Fibroblast of mammary gland (primary cell): ENCODE results near the gene GHSR.

ENCODE experiments used
- DNase-seq: peaks from one replicate; pipeline ENCODE4 v3.0.0-alpha.2; 2010; ENCODE audit warnings: low read depth
- H3K4me3 ChIP-seq: 2 replicates; pipeline ENCODE4 v1.5.1; 2011; ENCODE audit warnings: low read depth, mild to moderate bottlenecking, low read length, moderate library complexity; ENCODE audit not compliant: control insufficient read depth
- TF ChIP-seq, protein P1 (sequence below): conservative IDR thresholded peaks from 2 replicates; pipeline ENCODE4 v1.5.1; 2011; ENCODE audit warnings: low read depth, low read length, inconsistent platforms; ENCODE audit not compliant: control insufficient read depth, insufficient read depth

Gene GHSR

GRCh38 chr3:172407872-172408271 lies 40.4 kb downstream of the GHSR start:
- no peak overlapping the region for H3K4me3 ChIP-seq
- DNase-seq = no peak

DNA sequence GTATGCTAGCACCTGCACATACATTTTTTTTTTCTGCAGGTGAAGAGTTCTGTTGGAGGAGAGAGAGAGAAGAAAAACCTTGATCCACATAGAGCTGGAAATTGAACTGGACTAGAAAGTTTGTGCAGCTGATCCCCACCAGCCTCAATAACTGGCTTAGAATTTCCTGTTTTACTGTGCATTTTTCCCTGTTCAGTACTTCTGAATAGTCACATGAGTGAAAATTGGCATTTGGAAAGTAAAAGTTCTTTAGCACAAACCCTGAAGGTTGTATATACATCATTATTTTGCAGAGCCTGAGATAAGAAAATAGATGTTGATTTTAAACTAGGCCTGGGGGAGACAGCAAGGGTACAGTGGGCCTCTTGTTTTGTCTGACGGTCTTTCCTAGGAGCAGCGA lies 42.3 kb downstream of the GHSR start:
- TF ChIP-seq, protein P1, sequence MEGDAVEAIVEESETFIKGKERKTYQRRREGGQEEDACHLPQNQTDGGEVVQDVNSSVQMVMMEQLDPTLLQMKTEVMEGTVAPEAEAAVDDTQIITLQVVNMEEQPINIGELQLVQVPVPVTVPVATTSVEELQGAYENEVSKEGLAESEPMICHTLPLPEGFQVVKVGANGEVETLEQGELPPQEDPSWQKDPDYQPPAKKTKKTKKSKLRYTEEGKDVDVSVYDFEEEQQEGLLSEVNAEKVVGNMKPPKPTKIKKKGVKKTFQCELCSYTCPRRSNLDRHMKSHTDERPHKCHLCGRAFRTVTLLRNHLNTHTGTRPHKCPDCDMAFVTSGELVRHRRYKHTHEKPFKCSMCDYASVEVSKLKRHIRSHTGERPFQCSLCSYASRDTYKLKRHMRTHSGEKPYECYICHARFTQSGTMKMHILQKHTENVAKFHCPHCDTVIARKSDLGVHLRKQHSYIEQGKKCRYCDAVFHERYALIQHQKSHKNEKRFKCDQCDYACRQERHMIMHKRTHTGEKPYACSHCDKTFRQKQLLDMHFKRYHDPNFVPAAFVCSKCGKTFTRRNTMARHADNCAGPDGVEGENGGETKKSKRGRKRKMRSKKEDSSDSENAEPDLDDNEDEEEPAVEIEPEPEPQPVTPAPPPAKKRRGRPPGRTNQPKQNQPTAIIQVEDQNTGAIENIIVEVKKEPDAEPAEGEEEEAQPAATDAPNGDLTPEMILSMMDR = no peak
- no peak overlapping the region for H3K4me3 ChIP-seq
- DNase-seq = no peak

More at GRCh38 chr3:172407872-172408271, 40.4 kb downstream of the GHSR start:
- TF ChIP-seq, protein P1 = no peak

- H3K4me3 ChIP-seq = no peak overlapping the region
- TF ChIP-seq, protein P1 = no peak
- no peak for DNase-seq
Measured at GRCh38 chr3:172404237-172404962, 43.9 kb downstream of the GHSR start.

- DNase-seq = no peak
- TF ChIP-seq, protein P1 = no peak
- no peak overlapping the region for H3K4me3 ChIP-seq
Measured at GRCh38 chr3:172402892-172403643, 45.2 kb downstream of the GHSR start.

- TF ChIP-seq, protein P1 = no peak
- DNase-seq = no peak
- no peak overlapping the region for H3K4me3 ChIP-seq
Measured at GRCh38 chr3:172402090-172402489, 46.2 kb downstream of the GHSR start.

DNA sequence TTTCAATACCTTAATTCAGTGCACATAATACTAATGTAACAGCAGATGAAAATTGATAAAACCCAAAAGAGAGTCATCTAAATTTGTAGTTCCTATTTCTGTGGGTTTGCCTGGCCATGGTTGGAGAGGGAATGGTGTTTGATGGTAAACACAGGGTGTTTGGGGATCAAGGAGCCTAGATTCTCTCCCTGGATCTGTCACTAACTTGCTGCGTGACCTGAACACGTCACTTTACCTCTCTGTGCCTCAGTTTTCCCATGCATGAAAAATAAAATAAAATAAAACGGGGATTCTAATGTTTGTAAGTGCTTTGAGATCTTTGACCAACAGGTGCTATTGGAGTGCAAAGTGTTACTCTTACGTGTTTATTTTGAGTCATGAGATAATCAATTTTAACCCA lies 49.8 kb downstream of the GHSR start:
- TF ChIP-seq, protein P1 = no peak
- H3K4me3 ChIP-seq = no peak overlapping the region
- DNase-seq = no peak
